ENCODE results near the gene PXYLP1.

GRCh38 chr3:141241616-141242376 is 10.2 kb downstream of the PXYLP1 start:
- no peak for TF ChIP-seq CTCF (IDR thresholded peaks at IDR 0.05)
- no peak for TF ChIP-seq POLR2A (IDR thresholded peaks at IDR 0.05)

All from Peyer's patch (tissue), 4 donors.